NT2/D1 (cell line): ENCODE results near the gene ATP1A1.

Source experiments
- YY1 ChIP-seq: IDR thresholded peaks from 2 replicates; pipeline ENCODE4 v1.6.1; 2011; ENCODE audit not compliant: insufficient read length, insufficient read depth
- ZNF274 ChIP-seq: IDR thresholded peaks from 2 replicates; pipeline ENCODE4 v1.6.1; 2011; ENCODE audit warnings: mild to moderate bottlenecking, low read depth, low read length

DNA sequence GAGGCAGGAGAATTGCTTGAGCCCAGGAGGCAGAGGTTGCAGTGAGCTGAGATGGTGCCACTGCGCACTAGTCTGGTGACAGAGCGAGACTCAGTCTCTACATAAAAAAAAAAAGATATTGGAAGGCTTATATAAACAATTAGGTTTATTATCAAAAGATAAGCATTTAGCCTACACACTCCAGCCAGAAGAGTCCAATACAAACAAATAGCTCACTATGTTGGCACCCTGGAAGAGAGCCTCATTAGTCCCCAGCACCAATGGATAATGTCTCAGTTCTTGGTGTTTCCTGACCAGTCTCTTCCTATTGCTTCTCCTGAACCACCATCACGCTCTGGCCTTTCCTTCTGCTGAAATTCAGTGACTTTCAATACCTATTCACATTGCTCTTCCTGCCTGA lies 48.6 kb upstream of the ATP1A1 start:
- TF ChIP-seq YY1 (no peak), ZNF274 (no peak)
